ENCODE data around the gene TOR1A. TPM values are rescaled to one million over a fixed set of nuclear protein-coding genes. Genes with fewer than 3 reads are reported as not detected.

Gene TOR1A
- total RNA-seq, 1 donor from 2014 or later, result 19.2 TPM

DNA sequence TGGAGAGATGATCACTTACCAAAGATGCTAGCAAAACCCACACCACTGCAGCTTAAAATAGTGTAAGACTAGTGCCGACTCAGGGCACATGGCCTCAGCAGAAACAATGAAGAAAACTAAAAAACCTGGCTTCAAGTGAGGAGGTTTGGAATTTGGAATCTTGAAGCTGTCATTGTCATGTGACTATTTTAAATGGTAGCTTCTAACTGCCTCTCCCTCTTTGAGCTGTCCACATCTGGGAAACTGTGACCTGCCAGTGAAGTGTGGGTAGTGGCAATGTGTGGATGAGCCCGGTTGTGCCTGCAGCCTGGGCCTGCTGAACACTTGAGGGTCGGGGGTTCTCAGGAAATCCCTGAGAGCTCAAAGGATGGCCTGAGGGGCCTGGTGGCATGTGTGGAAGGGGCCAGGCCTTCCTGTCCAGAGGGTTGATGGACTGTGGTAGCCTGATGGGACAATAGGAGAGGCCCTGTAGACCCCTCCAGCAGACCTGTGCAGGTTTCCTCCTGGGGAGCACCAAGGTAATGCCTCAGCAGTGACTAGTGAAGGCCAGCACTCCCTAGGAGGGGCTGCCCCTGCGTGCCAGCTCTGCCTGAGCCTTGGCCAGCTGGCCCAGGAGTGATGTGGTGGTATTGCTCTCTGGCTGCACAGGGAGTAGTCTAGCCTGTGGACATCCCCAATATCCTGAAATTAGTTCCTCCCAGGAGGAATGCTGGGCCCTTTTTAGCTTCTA lies 24.9 kb upstream of the TOR1A start:
- TF ChIP-seq, protein P1, sequence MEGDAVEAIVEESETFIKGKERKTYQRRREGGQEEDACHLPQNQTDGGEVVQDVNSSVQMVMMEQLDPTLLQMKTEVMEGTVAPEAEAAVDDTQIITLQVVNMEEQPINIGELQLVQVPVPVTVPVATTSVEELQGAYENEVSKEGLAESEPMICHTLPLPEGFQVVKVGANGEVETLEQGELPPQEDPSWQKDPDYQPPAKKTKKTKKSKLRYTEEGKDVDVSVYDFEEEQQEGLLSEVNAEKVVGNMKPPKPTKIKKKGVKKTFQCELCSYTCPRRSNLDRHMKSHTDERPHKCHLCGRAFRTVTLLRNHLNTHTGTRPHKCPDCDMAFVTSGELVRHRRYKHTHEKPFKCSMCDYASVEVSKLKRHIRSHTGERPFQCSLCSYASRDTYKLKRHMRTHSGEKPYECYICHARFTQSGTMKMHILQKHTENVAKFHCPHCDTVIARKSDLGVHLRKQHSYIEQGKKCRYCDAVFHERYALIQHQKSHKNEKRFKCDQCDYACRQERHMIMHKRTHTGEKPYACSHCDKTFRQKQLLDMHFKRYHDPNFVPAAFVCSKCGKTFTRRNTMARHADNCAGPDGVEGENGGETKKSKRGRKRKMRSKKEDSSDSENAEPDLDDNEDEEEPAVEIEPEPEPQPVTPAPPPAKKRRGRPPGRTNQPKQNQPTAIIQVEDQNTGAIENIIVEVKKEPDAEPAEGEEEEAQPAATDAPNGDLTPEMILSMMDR (IDR thresholded peaks at IDR 0.05; ENCODE audit: insufficient read depth, low read length, severe bottlenecking), result no peak
- Histone ChIP-seq H3K36me3 (ENCODE audit: control insufficient read depth, insufficient read depth, low read length) (peaks cover 16% of the 10 kb centered on the region), H3K4me3 (ENCODE audit: low read depth, low read length) (no peak overlapping the region), H3K27me3 (ENCODE audit: control insufficient read depth, insufficient read depth, low read length) (no peaks in the 10 kb centered on the region)
- no peak for FAIRE-seq
- DNase-seq (ENCODE audit: low read depth), result no peak

DNA sequence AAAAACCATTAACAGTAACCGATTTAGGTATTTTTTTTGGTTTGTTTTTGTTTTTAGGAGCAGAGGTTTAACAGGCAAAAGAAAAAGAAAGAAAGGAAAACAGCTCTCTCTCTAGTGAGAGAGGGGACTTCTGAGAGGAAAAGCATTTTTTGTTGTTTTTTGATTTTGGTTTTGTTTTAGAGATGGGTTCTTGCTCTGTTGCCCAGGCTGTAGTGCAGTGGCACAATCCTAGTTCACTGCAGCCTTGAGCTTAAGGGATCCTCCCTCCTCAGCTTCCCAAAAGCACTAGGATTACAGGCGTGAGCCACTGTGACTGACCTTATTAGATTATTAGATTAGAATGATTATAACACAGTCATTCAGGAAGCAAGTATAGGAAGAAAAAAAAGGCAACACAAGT lies 21.4 kb upstream of the TOR1A start:
- no peak overlapping the region for H3K4me3 ChIP-seq (ENCODE audit: low read depth, low read length)
- TF ChIP-seq, protein P1 (IDR thresholded peaks at IDR 0.05; ENCODE audit: insufficient read depth, low read length, severe bottlenecking), result no peak
- FAIRE-seq (no peak), DNase-seq (ENCODE audit: low read depth) (no peak)
- no peaks in the 10 kb centered on the region for H3K27me3 ChIP-seq (ENCODE audit: control insufficient read depth, insufficient read depth, low read length)
- H3K36me3 ChIP-seq (ENCODE audit: control insufficient read depth, insufficient read depth, low read length), result peaks cover 1% of the 10 kb centered on the region

DNA sequence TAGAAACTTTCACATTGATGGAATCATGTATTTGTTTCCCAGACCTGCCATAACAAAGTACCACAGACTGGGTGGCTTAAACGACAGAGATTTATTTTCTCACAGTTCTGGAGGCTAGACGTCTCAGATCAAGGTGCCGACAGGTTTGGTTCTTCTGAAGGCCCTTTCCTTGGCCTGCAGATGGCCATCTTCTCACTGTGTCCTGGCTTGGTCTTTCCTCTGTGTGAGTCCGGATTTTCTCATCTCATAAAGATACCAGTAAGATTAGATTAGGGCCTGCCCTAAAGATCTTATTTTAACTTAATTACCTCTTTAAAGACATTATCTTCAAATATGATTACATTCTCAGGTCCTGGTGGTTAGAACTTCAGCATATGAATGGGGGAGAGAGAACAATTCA lies 17.1 kb upstream of the TOR1A start:
- Histone ChIP-seq H3K27me3 (ENCODE audit: control insufficient read depth, insufficient read depth, low read length) (no peaks in the 10 kb centered on the region), H3K36me3 (ENCODE audit: control insufficient read depth, insufficient read depth, low read length) (peaks cover 3% of the 10 kb centered on the region), H3K4me3 (ENCODE audit: low read depth, low read length) (no peak overlapping the region)
- TF ChIP-seq, protein P1 (IDR thresholded peaks at IDR 0.05; ENCODE audit: insufficient read depth, low read length, severe bottlenecking), result no peak
- FAIRE-seq (no peak), DNase-seq (ENCODE audit: low read depth) (no peak)

DNA sequence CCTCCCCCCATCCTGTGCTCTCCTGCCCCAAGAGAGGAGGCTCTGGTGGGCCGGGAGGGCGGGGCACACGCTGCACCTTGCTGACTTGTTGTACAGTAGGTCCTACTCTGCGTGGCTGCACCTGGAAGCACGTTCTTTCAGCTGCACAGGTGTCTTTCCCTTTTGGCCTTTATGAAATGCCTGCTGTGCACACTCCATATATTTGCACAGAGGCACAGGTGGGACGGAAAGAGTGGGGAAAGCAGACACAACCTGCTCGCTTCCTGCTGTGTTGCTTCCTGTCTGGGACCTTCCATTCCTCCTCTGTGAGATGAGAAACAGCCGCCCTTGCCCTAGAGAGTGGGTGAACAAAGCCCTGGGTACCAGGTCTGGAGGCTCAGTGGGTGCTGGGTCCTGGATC lies 16.1 kb upstream of the TOR1A start:
- H3K4me3 ChIP-seq (ENCODE audit: low read depth, low read length), result no peak overlapping the region
- H3K36me3 ChIP-seq (ENCODE audit: control insufficient read depth, insufficient read depth, low read length), result peaks cover 3% of the 10 kb centered on the region
- TF ChIP-seq, protein P1 (IDR thresholded peaks at IDR 0.05; ENCODE audit: insufficient read depth, low read length, severe bottlenecking), result no peak
- H3K27me3 ChIP-seq (ENCODE audit: control insufficient read depth, insufficient read depth, low read length), result no peaks in the 10 kb centered on the region
- DNase-seq (ENCODE audit: low read depth) (no peak), FAIRE-seq (no peak)

DNA sequence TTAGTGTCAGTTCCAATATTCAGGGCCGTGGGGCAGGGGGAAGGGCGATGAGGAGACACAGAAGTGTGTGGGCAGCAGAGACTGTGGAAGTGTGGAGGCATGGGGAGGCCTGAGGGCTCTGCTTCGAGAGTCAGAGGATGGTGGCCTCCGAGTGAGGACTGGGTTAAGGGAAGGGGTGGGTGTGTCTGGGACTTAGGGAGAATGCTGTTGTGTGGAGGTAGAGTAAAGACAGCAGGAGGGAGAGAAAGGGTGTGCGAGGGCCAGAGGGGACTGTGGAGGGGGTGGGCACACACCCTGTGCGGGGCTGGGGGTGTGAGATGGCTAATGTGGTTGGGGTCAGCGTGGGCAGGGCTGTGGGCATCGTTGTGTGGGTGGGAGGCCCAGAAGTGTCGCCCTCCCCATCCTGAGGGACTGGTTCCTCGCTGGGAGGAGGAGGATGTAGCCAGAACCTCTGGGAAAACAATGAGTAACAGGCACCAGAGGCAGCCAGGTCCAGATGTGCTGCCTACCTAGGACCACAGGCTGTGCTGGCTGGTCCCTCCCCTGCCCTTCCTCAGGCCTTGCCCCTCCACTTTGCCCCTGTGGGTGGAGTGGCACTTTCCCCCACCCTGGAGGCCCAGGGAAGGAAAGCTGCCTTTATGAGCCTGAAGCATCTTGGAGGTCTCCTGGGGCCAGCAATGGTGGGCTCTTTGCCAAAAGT lies 15.5 kb upstream of the TOR1A start:
- TF ChIP-seq, protein P1 (IDR thresholded peaks at IDR 0.05; ENCODE audit: insufficient read depth, low read length, severe bottlenecking), result no peak
- no peak for DNase-seq (ENCODE audit: low read depth)
- no peak for FAIRE-seq
- Histone ChIP-seq H3K4me3 (ENCODE audit: low read depth, low read length) (no peak overlapping the region), H3K27me3 (ENCODE audit: control insufficient read depth, insufficient read depth, low read length) (no peaks in the 10 kb centered on the region), H3K36me3 (ENCODE audit: control insufficient read depth, insufficient read depth, low read length) (peaks cover 3% of the 10 kb centered on the region)
